T-helper 2 cell treated with Interferon-gamma antibody and Interleukin-4, amounts not matched to agents 100 ng/mL and 5 ng/mL, for 36 hours (primary cell): Measurements from ENCODE around the gene SPDYC. TPM values are rescaled to one million over a fixed set of nuclear protein-coding genes. Genes with fewer than 3 reads are reported as not detected.

Experiments
- intact Hi-C: fragments of 100-400 bp; cut with micrococcal nuclease; formaldehyde crosslinking; loops from one replicate; pipeline ENCODE4 v1.15.1; 2023
- total RNA-seq: library from RNA; stranded (reverse); gene quantifications from 2 replicates; pipeline ENCODE4 v1.2.3, GENCODE V29; 2022

The SPDYC gene
- not detected in 2 replicates for total RNA-seq

DNA sequence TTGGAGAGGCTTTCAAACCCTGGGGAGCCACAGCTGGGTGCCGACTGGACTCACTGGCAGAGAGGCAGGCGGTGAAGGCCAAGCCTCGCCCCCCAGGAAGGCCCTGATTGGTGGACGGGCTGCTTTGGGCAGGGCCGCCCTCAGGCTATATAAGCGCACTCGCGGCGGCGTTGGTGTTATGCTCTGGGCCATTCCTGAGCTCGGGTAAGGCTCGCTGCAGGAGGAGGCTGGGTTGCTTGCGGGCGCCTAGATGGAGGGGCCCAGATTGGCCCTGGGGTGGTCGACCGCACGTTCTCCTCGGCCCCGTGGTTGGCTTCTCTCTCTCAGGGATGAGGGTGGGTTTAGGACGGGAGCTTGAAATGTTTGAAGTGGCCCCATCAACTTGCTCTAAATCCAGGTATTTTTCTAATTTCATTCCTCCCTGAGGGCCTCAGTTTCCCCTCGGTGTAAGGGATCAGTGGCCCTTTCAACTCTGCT lies at the start of gene SPDYC:
SPDYC (plus strand) TSS at position 176 of the 477 bp plus-strand sequence. CDS start 1,125 bp downstream, outside the sequence.
- intact Hi-C loops, result no loop called here

GRCh38 chr11:65120831-65121230 lies 49.2 kb upstream of the SPDYC start:
- intact Hi-C loops, result no loop called here

- intact Hi-C loops, result no loop called here
These were observed 48.6 kb upstream of the SPDYC start for GRCh38 chr11:65121447-65121864.

DNA sequence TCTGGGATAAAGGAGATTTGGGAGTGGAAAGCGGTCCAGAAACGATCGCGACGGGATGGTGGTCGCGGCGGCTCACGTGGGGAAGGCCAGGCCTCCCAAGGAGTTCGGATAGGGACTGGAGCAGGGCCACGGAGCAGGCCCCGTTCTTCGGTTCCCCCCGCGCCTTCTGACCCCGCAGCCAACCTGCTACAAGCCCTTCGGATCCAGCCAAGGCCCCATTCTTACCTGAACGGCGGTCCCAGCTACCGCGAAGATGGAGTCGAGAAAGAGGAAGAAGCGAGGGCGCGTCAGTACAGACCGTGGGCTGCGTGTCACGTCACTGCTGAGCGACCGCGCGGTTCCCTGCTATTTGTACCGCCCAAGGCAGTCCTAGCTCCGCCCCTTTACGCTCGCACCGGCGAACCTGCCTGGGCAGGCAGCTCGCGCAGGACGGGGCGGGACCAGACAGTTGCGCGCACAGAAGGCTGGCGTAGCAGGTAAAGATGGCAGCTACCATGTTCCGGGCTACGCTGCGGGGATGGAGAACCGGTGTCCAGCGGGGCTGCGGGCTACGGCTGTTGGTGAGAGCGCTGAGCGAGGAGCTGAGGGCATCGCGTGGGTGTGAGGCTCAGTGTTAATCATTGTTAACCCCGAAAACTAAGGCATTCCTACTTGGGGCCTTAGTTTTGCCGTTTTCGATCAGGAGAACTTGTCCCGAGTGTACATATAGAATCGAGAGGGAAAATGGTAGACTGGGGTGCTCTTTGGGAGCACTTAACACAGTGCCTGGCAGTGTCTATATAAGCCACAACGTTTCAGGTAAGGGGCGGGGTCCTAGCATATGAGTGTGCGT lies 48.0 kb upstream of the SPDYC start, which contains the start of the genes FAU and MRPL49:
FAU (minus strand) TSS at position 270 of the 832 bp plus-strand sequence. CDS start 321 bp downstream, outside the sequence.
MRPL49 (plus strand) TSS at position 457 of the 832 bp plus-strand sequence; CDS start at position 483, 26 bp downstream.
- intact Hi-C loops, result loop anchor here (1.0 kb wide), 2 partner anchors 12 to 38 kb away; partner anchors contain the start of genes CDCA5, SYVN1 and ZFPL1

DNA sequence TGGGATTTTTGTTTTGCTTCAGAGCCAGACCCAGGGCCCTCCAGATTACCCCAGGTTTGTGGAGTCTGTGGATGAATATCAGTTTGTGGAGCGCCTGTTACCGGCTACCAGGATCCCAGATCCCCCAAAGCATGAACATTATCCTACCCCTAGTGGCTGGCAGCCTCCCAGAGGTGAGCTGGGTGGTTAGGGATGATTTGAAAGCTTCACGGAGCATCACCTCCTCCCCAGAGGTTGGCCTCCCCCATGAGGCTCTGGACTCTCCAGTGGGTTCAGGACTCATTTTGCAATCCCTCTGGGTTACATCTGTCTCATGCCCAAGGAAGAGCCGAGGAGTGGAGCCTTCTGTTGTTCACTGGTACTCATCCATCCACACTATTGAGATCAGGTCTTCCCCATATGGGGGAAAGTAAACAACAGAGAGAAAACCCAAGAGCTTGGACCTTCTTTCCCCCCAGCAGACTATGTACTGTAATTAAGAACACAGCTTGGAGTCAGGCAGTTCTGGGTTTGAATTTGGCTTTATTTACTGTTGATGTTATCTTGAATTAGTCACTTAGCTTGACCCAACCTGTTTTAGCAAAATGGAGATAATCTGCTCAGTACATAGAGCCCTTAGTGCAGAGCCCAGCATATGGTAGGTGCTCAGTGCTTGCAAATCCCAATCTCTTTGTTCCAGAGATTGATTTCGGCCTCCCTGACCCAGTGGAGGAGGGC lies 45.4 kb upstream of the SPDYC start:
- intact Hi-C loops, result no loop called here

- intact Hi-C loops, result no loop called here
These were observed 44.6 kb upstream of the SPDYC start for GRCh38 chr11:65125197-65126056.

DNA sequence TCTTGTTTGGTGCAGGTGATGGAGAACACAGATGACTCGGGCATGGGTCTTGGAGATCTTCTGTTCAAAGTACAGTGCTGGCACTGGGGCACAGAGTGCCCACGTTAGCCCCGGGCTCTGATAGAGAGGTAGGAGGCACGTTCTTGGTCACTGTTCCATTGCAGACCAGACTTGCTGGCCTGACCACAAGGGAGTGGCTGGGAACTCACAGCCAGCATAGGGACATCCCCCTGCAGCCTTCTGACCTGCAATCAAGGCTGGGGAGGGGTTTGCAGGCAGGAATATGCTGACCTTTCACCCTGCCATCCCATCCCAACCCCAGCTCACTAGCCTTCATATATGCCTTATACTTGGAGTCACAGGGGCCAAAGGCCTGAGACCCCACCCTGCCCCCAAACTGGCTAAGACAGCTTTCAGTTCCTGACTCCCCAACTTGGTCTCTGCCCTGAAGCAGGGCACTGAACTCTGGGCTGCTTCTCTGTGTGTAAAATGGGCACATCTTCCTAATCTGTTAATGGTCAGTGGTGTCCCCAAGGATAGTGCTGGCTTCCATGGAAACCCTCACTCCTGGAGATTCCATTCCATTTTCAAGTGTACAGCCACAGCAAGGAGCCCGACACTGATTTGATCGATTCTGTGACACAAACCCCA lies 43.3 kb upstream of the SPDYC start:
- intact Hi-C loops, result no loop called here

GRCh38 chr11:65127473-65128181 lies 42.4 kb upstream of the SPDYC start:
- intact Hi-C loops, result no loop called here

- intact Hi-C loops, result no loop called here
These were observed 41.6 kb upstream of the SPDYC start for GRCh38 chr11:65128182-65129145.

DNA sequence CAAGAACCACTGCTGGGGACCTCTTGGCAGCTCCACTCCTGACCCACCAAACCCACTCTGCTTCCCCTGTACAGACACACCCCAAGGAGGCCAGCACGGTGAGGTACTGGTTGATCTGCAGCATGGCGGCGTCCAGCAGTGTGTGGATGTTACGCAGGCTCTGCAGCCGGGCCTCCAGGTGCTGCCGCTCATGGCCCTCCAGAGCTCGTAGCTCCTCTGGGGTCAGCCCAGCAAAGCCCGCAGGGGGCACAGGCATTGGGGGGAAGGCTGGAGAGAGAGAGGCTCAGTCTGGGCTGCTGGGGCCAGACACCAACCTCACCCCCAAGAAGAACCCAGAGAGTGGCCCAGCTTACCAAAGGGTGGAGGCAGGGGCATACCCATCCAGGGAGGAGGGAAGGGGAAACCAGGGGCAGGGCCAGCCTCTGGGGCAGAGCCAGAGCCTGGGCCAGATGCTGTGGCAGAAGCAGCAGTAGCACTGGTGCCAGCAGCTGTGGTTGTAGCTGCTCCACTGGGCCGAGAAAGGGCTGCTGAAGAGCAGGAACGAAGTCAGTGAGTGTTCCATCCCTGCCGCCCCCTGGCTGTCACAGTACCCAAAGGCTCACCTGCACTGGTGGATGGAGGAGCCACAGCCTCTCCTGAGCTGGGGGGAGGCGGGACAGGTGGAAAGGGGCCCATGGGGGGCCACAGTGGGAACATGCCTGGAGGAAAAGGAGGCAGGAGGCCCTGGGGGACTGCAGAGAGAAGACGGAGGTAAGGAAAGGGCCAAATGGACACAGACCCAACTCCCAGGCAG lies 40.2 kb upstream of the SPDYC start:
- intact Hi-C loops, result no loop called here

- intact Hi-C loops, result no loop called here
These were observed 39.2 kb upstream of the SPDYC start for GRCh38 chr11:65130631-65131416.

DNA sequence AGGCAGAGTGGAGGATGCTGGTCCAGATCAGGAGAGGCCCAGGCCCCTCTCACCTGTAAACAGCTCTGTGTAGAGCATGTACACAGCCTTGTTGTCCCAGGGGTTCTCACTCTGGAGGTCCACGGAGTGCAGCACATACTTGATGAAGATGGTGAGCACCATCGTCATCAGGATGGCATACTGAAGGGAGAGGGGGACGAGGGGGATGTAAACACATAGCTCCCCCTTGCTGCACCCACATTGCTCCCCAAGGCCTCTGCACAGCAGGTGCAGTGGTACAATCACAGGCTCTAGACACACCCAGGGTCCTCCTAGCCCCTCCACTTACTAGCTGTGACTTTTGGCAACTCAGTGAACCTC lies 38.6 kb upstream of the SPDYC start:
- intact Hi-C loops, result no loop called here

DNA sequence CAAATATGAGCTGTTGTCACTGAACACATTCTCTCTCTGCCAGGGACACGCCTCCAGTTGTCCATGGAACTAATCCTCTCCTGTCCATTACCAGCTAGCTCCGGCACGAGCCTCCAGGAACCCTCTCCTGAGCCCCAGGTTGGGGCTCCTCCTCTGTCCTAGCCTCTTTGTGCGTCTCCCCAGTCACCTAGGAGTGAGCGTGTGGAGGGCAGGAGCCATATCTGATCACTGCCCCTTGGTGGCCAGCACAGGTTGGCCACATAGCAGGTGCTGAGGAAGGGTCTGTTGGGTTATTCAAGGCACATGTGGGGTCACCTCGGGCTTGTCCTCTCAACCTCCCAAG lies 38.2 kb upstream of the SPDYC start:
- intact Hi-C loops, result no loop called here

DNA sequence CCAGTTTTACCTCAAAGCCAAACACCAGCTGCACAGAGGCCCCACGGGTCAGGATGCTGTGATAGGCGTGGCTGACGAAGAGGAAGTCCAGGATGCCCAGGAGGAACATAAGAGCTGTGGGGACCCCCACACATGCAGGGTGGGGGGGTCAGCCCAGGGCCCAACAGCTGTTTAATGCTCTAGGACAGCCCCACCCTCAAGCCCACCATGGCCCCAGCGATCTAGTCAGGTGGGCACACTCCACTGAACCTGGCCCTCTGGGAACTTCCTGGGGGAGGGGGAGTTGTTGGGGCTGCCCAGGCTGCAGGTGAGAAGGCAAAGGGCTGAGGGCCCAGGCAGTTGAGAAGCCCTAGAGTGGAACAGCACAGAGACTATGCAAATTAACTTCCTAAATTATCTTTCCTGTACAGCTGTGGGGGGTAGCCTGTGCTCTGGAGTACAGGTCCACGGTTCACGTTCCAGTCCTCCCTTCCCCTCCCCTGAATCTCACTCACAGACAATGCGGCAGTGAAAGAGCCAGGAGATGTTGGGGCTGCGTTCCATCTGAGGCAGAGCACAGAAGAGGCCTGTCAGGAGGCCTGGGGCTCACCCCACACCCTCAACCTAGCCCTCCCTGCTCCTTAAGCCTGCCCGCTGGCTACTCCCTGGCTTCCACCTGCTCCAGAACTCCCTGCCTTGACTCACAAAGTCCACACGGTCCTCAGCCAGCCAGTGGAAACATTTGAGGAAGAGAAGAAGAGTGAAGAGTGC lies 37.6 kb upstream of the SPDYC start:
- intact Hi-C loops, result no loop called here

- intact Hi-C loops, result no loop called here
These were observed 36.9 kb upstream of the SPDYC start for GRCh38 chr11:65132988-65133700.

DNA sequence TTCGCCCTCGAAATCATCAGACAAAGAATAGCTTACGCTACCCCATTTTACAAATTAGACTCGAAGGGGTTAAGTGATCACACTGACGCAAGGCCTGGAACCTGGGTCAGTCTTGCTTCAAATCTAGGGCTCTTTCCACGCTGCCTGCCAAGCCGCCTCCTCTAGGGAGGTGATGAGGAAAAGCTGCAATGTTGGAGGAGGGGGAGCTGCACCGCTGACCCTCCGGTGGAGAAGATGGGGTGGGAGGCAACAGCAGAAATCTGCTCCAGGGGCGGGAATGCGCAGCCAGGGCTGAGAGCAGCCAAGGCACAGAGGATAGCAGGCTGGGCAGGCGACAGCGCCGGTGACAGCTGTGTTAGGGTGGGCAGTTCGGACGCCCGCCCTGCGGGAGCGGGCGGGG lies 36.3 kb upstream of the SPDYC start:
- intact Hi-C loops, result loop anchor here (1.0 kb wide), 3 partner anchors 11 to 37 kb away; partner anchors contain the start of genes FAU, MRPL49 and VPS51
